Kidney capillary endothelial cell (primary cell): ENCODE measurements around the gene ZNF609.

Experiments
- DNase-seq: peaks from one replicate; pipeline ENCODE4 v3.0.0-alpha.2; 2018; ENCODE audit warnings: low spot score

The ZNF609 gene

GRCh38 chr15:64460206-64460723 lies at the start of gene ZNF609:
TSS of gene ZNF609 (plus strand) at chr15:64460578. CDS start at chr15:64499420, 38,842 bp downstream.
- DNase-seq = peak; percentile 87

- no peak for DNase-seq
Measured at GRCh38 chr15:64412216-64412615, 48.2 kb upstream of the ZNF609 start.

- no peak for DNase-seq
Measured at GRCh38 chr15:64422697-64423096, 37.7 kb upstream of the ZNF609 start.

DNA sequence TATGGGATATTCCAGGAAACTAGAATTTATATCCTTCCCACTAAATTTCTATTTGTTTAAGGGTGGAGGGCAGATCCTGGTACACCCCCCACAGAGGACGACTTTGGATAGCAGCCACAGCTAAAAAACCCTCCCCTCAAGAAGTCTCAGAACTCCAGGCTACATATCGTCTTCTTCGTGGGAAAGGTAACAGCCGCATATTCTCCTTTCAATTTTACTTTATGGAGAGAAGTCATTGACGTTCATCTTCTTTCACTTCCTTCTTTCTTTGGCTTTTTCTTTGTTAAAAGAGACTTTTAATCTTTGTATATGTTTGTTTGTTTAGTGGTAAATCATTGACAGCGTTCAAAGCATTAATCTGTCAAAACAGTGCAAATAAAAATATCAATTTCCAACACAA lies 36.4 kb upstream of the ZNF609 start:
- no peak for DNase-seq

GRCh38 chr15:64425221-64425620 lies 35.2 kb upstream of the ZNF609 start:
- no peak for DNase-seq

DNA sequence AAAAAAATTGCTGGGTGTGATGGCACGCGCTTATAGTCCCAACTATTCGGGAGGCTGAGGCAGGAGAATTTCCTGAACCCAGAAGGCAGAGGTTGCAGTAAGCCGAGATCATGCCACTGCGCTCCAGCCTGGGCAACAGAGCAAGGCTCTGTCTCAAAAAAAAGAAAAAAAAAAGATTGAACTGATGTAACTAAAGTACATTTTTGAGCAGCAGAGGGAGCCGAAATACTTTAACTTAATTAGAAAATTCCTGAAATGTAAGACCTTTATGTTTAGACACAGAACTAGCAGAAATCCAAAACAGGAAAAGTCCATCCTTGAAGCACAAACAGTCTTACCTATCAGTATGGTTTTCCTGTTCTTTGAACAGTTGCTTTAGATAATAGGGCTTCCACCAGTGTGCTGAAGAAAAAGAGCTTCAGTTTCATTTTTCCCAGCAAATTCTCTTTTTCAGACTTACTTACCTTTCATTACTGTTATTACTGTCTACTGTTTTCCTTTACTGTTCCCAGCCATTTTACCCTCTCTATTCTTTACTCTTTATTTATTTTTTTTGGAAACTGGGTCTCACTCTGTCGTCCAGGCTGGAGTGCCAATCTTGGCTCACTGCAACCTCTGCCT lies 33.4 kb upstream of the ZNF609 start:
- DNase-seq = peak; percentile 25

- no peak for DNase-seq
Measured at GRCh38 chr15:64429448-64429847, 30.9 kb upstream of the ZNF609 start.

- no peak for DNase-seq
Measured at GRCh38 chr15:64430000-64430735, 30.2 kb upstream of the ZNF609 start.

- no peak for DNase-seq
Measured at GRCh38 chr15:64437982-64438381, 22.4 kb upstream of the ZNF609 start.

GRCh38 chr15:64438653-64439447 lies 21.5 kb upstream of the ZNF609 start:
- no peak for DNase-seq

GRCh38 chr15:64441852-64442251 lies 18.5 kb upstream of the ZNF609 start:
- no peak for DNase-seq

DNA sequence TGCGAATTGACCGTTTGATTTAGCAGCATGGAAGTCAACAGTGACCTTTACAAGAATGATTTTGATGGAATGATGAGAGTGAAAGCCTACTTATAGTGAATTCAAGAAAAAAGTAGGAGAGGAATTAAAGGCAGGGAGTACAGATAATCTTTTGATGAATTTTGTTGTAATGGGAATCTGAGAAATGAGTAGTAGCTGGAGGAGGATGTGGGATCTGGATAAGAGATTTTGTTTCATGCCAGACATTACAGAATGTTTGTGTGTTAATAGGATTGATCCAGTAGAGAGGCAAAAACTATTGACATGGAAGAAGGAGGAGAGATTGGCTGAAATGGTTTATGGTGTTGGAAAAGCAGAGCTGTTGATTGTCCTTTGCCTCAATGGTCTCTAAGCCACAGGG lies 17.4 kb upstream of the ZNF609 start:
- no peak for DNase-seq

- DNase-seq = peak; percentile 93
Measured at GRCh38 chr15:64443747-64444621, 16.4 kb upstream of the ZNF609 start.

- DNase-seq = peak; percentile 7
Measured at GRCh38 chr15:64444836-64445235, 15.5 kb upstream of the ZNF609 start.

DNA sequence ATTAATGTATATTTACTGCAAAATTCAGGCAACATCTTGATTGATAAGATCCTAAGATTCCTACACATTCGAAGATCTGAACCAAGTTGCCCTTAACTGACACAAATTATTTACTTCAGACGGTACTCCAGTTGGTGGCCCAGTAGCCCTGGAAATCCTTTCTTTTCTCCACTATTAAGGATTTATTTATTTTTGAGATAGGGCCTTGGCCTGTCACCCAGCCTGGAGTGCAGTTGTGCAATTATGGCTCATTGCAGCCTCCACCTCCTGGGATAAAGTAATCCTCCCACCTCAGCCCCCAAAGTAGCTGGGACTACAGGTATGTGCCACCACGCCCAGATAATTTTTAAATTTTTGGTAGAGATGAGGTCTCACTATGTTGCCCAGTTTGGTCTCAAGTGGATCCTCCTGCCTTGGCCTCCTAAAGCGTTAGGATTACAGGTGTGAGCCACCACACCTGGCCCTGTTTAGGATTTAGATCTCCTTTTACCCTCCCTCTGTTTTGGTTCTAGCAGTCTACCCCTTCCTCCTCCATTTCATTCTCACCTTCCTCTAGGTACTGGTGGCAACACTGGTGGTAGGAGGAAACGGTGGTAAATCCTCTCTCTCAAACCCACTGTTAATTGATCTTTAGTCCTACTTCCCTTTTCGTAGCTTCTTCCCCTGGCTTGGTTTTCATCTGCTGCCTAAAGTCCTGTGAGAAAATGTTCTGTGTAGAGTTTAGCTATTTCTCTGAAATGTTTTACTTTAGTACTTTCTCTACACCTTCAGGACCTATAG lies 12.7 kb upstream of the ZNF609 start:
- DNase-seq = no peak

GRCh38 chr15:64452988-64453688 lies 7.2 kb upstream of the ZNF609 start:
- DNase-seq = no peak

DNA sequence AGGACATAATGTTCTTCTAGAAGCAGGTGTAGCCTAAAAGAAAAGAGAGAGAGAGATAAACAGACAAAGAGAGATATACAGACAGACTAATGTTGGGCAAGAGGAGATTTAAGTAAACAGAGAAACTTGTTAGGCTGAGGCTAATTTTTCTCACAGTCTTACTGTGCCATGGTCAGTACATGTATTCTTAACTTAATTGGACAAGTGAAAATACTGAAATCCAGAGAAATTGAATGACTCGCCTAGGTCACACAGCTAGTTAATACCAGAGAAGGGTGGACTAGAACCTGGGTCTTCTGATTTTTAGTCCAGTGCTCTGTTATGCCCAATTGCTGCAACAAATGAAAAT lies 6.7 kb upstream of the ZNF609 start:
- DNase-seq = no peak

- DNase-seq = no peak
Measured at GRCh38 chr15:64454282-64454681, 6.1 kb upstream of the ZNF609 start.

GRCh38 chr15:64455961-64456371 lies 4.4 kb upstream of the ZNF609 start:
- no peak for DNase-seq

GRCh38 chr15:64456634-64457108 lies 3.7 kb upstream of the ZNF609 start:
- no peak for DNase-seq
